NCI-H1694 (cell line): Measurements from ENCODE around the gene SCP2.
"Not testable (repeated sequence)": the region's sequence is repeated elsewhere in the genome, so short reads cannot be mapped to it uniquely, and the experiment has no call there.

Experiments used
- DNase-seq: peaks from one replicate; lab custom pipeline; 2025; lab: John Stamatoyannopoulos, UW

SCP2 gene

DNA sequence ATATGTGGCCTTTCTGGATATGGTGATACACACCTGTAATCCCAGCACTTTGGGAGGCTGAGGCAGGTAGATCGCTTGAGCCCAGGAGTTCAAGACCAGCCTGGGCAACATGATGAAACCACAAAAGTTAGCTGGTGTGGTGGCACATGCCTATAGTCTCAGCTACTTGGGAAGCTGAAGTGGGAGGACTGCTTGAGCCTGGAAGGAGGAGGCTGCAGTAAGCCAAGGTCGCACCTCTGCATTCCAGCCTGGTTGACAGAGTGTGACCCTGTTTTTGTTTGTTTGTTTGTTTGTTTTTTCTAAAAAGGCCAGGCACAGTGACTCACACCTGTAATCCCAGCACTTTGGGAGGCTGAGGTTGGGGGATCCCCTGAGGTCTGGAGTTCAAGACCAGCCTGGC lies 42.2 kb downstream of the SCP2 start:
- not testable (repeated sequence) for DNase-seq

DNA sequence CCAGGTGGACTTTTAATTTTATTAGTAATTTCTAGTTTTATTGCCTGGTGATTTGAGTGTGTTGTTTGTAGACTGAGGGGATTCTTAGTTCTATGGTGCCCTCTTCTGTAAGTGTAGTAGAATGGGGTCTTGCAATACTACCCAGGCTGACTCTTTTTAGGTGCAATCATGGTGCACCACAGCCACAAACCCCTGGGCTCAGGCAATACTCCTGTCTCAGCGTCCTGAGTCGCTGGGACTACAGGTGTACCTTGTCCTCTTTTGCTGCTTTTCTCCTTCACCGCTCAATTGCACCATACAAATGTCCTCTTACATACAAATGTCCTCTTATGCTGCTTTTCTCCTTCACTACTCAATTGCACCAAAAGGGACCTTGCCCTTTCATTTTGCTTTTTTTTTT lies 43.1 kb downstream of the SCP2 start:
- peak; percentile 3 for DNase-seq

DNA sequence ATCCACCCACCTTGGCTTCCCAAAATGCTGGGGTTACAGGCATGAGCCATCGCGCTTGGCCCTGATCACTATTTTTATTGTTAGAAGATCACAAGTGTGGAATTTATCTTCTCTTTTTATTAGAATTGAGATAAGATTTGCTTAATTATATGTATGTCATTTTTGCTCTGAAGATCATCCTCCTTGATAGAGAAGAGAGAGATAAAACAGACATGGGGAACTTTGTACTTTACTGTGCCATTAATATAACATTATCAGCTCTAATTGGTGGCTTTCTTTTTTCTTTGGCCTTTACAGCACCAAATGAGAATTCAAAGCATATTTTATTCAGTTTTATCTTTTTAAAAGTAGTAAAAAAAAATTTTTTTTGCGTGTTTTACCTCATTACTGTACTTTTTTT lies 46.8 kb downstream of the SCP2 start:
- DNase-seq = no peak

DNA sequence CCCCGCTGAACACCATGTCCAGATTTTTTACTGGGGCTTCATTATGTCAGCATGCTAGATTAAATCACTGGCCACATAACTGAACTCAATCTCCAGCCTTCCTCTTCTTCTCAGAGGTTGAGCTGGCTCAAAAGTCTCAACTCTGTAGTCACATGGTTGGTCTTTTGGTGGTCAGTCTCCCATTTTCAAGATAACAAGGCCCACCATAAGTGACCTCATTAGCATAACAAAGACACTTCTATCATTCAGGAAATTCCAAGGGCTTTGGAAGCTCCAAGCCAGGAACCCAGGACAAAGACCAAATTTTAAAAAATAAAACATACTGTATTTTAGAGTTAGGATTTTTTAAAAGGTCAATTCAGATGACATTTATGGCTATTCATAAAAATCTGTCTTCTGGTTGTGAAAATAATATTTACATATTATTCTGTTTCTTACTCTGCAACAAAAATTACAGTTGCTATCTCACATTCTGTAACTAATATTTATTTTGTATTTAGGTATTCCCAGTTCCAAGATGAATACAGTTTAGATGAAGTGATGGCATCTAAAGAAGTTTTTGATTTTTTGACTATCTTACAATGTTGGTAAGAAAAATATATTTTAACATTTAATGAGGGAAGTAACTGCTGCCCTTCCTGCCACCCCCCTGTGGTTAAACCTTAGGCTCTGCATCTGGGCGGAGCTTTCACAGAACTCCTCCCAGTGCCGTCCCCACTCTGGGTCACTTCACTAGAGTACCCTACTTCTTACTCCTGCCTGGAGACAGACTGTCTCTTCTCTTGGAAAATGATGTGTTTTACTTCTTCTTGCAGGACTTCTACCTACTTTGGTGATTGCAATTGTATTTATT lies 49.3 kb downstream of the SCP2 start:
- no peak for DNase-seq

DNA sequence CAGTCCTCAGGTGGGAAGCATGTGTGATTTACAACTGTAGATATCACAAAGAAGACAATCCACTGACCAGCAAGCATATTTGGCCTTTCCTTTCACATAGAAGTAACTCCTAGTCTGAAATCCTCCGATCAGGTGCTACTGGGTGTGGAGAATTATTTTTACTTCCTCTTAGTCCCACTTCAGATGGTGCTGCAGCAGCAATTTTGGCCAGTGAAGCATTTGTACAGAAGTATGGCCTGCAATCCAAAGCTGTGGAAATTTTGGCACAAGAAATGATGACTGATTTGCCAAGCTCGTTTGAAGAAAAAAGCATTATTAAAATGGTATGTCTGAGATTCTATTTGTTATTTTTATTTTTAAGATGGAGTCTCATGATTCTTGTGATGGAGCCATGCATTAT lies 51.0 kb downstream of the SCP2 start:
- no peak for DNase-seq

DNA sequence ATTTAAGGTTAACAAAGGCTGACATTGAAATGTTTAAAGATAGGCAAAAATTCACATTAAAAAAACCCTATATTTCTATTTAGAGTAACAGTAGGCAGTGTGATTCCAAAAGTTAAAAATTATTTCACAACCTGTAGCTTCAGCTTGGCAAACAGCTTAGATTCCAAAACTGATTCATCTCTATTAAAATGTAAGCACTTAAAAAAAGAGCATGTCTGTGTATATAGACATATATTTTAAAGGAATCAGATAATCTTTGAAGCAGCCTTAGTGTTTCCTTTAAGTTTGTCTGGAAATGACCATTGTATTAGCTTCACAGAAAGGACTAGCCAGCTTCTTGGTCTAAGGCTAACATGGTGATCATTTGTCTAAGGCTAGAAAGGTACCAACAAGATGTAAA lies 65.7 kb downstream of the SCP2 start:
- not testable (repeated sequence) for DNase-seq

DNA sequence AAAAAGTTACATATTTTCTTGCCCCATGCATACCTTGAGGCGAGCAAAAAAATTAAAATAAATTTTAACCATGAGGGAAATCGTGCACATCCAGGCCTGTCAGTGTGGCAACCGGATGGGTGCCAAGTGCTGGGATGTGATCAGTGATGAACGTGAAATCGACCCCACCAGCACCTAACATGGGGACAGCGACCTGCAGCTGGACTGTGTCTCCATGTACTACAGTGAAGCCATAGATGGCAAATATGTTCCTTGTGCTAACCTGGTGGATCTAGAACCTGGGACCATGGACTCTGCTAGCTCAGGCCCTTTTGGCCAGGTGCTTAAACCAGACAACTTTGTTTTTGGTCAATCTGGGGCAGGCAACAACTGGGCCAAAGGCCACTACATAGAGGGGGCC lies 67.6 kb downstream of the SCP2 start:
- no peak for DNase-seq

DNA sequence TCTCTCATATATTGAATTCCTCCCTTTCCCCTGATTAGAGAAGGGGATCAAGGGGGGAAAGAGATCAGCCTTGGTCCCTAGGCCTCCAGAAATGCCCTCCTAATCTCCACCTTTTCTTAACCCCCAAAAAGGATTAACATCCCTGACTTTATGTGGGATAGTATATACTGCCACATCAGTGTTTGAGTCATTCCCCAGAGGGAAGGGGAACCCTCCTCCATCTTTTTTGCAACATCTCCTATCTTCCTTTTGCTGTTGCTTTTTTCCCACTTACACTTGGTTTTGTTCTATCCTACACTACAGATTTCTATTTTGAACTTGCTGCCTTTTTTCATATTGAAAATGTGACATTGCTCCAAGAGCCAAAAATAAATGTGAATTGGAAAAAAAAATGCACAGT lies 69.6 kb downstream of the SCP2 start:
- no peak for DNase-seq

DNA sequence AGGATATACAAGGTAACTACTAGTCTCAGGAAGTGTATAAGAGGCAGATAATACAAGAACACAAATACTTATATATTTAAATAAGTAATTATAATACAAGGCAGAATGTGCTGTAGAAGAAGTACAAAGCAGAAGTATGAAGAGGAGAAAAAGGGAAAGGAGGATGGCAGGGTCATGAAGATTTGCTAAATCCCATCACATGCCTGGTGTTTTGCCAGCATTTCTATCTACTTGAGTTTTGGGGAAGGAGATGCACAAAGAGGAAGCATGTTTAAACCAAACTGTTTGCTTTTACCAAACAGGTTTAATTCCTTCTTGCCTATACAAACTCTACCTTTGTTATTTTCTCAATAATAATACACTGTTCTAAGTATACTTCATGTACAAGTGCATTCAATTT lies 74.1 kb downstream of the SCP2 start:
- no peak for DNase-seq

DNA sequence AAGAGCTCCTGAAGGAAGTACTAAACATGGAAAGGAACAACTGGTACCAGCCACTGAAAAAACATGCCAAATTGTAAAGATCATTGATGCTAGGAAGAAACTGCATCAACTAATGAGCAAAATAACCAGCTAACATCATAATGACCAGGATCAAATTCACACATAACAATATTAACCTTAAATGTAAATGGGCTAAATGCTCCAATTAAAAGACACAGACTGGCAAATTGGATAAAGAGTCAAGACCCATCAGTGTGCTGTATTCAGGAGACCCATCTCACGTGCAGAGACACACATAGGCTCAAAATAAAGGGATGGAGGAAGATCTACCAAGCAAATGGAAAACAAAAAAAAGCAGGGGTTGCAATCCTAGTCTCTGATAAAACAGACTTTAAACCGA lies 79.5 kb downstream of the SCP2 start:
- not testable (repeated sequence) for DNase-seq

DNA sequence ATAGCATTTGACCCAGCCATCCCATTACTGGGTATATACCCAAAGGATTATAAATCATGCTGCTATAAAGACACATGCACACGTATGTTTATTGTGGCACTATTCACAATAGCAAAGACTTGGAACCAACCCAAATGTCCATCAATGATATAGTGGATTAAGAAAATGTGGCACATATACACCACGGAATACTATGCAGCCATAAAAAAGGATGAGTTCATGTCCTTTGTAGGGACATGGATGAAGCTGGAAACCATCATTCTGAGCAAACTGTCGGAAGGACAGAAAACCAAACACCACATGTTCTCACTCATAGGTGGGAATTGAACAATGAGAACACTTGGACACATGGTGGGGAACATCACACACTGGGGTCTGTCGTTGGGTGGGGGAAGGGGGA lies 83.2 kb downstream of the SCP2 start:
- not testable (repeated sequence) for DNase-seq

DNA sequence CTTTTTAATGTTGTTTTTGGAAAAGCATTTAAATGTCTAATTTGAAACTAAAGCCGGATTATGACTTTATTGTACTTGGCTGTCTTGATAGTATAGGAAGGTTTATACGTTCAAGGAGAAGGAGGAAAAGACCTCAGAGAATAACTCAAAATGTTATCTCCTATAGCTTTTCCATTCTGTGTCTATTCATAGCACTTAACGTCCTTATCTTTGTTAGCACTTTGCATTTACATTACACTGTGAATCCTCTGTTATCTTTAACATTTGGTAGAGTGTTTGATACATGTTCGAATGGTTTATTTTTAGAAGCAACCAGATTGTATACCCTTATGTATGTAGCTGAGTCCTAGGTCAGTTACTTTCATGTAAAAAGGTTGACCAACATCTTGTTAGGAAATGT lies 84.1 kb downstream of the SCP2 start:
- no peak for DNase-seq

DNA sequence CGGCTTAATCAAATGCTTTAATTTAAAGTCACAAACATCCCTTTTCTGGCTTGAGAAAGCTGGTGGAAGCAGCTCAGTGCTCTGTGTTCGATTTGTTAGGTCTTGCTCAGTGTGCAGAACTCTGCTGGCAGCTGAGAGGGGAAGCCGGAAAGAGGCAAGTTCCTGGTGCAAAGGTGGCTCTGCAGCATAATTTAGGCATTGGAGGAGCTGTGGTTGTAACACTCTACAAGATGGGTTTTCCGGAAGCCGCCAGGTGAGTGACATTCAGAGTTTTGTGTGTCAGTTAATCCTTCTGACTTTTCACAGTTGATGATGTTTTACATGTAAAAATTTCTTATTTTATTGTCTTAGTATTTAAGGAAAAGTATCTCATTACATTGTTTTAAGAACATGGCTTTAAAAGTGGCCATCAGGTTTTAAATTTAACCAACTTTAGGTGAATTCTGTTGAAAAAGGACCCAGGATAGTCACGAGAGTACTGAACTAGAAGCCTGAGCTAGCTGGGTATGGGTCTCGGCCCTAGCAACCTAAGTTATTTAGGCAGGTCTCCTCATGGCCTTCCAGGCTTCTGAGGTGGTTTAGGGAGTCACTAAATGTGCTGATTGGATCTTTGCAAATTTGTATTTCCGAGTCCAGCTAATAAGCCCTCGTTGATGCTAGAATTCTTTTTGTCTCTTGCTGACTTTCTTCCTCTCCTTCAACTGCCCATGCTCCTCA lies 87.9 kb downstream of the SCP2 start:
- DNase-seq = peak; percentile 76

DNA sequence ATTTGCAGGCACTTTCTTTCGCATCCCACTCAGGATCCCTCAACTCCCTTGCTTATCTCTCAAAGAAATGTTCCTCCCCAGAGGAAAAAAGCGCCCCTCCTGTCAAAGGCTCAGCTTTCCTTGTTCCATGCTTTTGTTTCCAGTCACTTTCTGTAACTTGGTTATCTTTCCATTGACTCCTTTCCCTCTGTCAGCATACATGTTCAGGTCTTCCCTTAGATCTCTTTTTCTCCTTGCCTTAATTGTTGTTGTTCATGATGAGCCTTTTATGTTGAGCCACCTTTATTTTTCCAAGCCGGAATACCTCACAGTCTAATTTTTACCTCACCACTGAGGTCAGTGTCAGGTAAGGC lies 88.4 kb downstream of the SCP2 start:
- no peak for DNase-seq

DNA sequence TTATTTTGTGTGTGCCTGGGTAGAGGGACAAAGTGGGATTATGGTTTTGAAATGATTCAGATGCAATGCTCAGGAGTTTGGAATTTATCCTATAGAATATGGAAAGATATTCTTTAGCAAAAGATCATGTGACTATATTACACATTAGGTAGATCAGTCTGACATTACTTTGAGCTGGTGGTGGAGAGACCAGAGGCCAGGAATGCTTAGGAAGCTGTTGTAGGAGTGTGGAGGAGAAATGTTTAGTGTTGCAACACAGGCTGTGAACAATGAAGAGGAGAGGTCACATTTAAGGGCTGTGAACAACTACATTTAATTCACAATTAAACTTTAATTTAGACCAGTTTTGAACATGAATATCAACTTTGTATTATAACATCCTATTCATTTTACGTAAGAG lies 89.6 kb downstream of the SCP2 start:
- no peak for DNase-seq

DNA sequence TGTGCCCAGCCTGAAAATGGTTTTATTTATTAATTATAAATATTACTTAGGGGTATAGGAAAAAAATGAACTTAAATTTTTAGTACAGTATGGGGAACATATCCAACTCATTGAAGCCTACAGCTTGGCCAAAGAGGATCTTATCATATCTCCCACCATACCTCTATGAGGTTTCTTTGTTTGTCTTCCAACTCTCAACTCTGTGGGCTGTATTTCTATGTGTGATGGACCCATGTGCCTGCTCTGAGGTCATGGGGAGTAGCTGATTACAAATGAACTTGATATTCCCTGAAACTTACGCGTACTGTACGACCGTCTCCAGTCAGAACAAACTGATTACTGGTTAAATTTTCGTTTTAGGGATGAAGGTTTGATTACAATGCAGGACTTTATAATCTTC lies 93.5 kb downstream of the SCP2 start:
- DNase-seq = no peak

DNA sequence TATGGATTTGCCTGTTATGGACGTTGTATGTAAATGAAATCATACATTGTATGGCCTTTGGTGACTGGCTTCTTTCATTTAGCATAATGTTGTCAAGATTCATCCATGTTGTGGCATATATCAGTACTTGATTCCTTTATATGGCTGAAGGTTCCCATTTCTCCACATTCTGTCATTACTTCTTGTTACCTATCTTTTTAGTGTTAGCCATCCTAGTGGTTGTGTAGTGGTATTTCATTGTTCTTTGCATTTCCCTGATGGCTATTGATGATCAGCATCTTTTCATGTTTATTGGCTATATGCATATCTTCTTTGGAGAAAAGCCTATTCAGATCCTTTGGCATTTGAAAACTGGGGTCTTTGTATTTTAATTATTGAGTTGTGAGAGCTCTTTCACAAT lies 95.1 kb downstream of the SCP2 start:
- no peak for DNase-seq

DNA sequence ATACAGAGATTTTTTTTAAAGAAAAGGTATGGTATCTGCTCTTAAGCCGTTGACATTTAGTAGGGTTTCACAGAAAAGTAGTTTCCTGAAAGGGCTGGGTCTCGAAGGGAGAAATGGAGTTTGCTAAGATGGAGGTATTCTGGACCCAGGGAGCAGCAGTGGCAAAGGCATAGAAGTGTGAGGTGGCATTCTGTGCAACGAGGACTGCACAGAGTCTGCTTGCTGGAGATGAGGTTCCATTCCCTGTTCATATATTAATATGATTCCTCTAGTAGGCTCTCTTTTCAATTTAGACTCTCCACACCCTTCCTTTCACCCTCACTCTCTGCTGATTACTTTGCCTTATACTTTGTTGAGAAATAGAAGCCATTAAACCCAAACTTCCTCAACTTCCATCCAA lies 96.5 kb downstream of the SCP2 start:
- no peak for DNase-seq

DNA sequence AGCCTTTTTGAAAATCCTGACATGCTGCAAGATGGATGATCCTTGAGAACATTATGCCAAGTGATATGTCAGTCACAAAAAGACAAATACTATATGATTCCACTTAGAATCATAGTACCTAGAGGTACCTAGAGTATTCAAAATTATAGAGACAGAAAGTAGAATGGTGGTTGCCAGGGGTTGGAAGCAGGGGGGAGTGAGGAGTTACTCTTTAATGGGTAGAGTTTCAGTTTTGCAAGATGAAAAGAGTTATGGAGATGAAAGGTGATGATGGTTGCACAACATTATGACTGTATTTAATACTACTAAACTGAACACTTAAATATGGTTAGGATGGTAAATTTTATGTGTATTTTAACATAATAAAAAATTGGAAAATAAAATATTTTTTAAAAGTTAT lies 97.0 kb downstream of the SCP2 start:
- DNase-seq = no peak

DNA sequence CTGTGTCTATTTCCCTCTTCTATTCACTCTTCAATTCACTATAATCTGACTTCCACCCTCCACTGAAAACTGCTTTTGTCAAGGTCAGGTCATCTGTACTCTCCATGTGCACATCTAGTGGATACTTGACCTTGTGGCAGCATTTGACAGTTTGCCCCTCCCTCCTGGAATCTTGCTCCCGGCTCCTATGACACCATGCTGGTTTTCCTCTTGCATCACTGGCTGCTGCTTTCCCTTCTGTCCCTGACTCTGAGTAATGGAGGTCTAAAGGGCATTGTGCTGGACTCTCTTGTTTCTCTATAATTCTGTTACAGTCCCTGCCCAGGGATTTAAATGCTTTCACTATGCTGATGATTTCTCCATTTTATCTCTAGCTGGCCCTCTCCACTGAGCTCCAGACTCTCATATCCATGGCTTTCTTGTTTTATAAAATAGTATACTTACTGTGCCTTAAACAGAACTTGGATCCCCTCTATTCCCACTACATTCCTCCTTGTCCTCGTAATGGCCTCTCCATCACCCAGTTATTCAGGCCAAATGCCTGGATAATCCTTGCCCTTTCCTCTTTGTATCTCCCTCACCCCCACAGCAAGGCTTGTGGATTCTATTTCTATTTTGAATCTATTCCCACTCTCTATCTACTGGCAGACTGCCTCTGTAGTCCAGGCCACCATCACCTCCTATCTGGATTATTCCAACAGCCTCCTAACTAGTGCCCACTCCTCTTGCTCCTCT lies 98.1 kb downstream of the SCP2 start:
- DNase-seq = no peak

DNA sequence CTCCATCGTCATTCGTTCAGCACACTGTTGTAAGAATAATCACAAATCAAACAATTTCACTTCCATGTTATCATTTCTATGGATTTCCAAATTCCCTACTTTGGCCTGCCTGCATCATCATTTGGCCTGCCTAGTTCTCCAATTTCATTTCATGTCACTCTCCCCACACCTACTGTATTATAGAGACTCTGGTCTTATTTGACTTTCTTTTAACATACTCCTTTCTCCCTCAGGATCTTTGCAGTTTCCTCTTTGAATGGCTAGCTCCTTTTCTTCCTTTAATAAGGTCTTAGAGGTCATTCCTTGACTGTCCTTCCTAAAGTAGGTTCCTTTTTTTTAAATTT lies 98.7 kb downstream of the SCP2 start:
- no peak for DNase-seq

DNA sequence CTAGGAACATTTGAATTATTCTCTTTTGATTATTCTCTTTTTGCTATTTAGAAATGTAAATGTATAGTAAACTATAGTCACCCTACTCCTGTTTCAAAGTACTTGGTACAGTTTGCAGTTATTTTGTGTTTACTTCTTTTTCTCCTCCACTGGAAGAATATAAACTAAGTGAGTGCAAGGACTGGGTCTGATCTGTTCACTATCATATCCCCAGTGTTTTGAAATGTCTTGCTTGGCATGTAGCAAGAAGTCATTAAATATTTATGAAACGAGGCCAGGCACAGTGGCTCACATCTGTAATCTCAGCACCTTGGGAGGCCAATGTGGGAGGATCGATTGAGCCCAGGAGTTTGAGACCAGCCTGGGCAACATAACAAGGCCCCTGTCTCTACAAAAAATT lies 99.2 kb downstream of the SCP2 start:
- no peak for DNase-seq

DNA sequence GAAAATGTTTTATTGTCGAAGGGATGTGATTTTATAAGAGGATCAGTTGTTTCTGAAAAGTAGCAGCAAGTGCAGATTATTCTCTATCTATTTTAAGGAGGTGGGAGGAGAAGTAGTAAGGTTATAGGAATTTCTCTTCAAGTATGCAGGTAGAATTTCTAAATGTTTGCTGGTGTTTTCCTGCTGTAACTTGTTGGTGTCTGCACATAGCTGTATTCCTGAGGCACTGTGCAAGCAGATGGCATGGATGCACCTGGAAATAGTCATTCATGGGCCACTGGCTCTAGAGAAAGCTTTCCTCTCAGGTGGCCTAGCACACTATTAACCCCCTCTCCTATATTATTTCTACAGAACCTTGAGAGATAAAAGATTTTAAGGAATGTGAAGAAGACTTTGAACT lies 104.7 kb downstream of the SCP2 start:
- no peak for DNase-seq
